Measurements from ENCODE around the gene COMTD1. TPM values are rescaled to one million over a fixed set of nuclear protein-coding genes. Genes with fewer than 3 reads are reported as not detected.

The COMTD1 gene
- polyA plus RNA-seq, 1 of the 3 experiments (the other 2 are of a cell fraction): 7.6 TPM

DNA sequence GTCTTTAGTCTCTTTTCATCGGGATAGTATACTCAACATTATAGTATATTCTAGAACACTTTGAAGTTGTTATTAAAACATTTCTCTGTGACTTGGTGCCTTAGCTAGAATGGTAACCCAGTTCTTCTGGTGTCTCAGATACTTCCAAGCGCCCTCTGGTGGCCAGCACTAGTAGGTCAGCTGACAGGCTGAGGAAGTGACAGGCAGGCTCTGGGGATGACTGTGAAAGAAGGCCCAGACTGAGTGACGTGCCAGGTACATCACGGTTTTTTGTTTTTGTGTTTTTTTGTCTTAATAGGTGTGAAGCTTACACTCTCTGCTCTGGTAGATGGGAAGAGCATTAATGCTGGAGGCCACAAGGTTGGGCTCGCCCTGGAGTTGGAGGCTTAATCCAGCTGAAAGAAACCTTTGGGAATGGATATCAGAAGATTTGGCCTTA is 5.1 kb downstream of the COMTD1 start:
- DNase-seq: peak; percentile 77
- Histone ChIP-seq H3K9me3 (no peaks in the 10 kb centered on the region), H3K9ac (no peak overlapping the region), H3K4me3 (ENCODE audit: low read depth in 2 of 2, low read length in 1 of 2) (no peak overlapping the region; a peak in 1 of 4 replicates), H3K4me1 (ENCODE audit: control insufficient read depth in 1 of 2, insufficient read depth in 2 of 2, low read depth in 1 of 2, low read length in 1 of 2) (peaks cover 18 to 31% of the 10 kb centered on the region in 2 experiments; a peak in 3 of 4 replicates), H3K79me2 (ENCODE audit: insufficient read depth) (peaks cover 50% of the 10 kb centered on the region), H3K4me2 (no peak overlapping the region), H2AFZ (ENCODE audit: low read depth) (no peak overlapping the region), H4K20me1 (ENCODE audit: insufficient read depth) (peaks cover 48% of the 10 kb centered on the region), H3K27me3 (ENCODE audit: insufficient read depth) (no peaks in the 10 kb centered on the region), H3K27ac (ENCODE audit: low read depth in 2 of 2, low read length in 1 of 2) (peak overlapping the region in 1 of 2 experiments; percentile 39; a peak in 1 of 4 replicates), H3K9me2 (no peaks in the 10 kb centered on the region), H3K36me3 (replicated peaks in 1 of 2; ENCODE audit: control insufficient read depth in 1 of 2, insufficient read depth in 2 of 2, low read length in 1 of 2) (peaks cover 37 to 50% of the 10 kb centered on the region in 2 experiments), H3F3A (replicated peaks; ENCODE audit: insufficient read depth) (peaks cover 63% of the 10 kb centered on the region)
- POLR2A ChIA-PET: interaction anchor here (1.2 kb wide), 2 partner anchors 15 to 19 kb away, joined by 3 read pairs; no protein-coding TSS in a partner anchor
- CTCF ChIA-PET: interaction anchor here (0.7 to 2.8 kb wide), 23 partner anchors 9 to 986 kb away, joined by 3 to 36 read pairs (median 5); partner anchors contain the start of genes SAMD8 and VDAC2
- 22% methylated on average over 5 of the region's 5 CpGs for WGBS (ENCODE audit: low lambda C conversion rate)
- no peak for TF ChIP-seq GATA2 (CRISPR knock-in tag; IDR thresholded peaks at IDR 0.05)
- no peak for TF ChIP-seq EP300 (IDR thresholded peaks at IDR 0.05; ENCODE audit: borderline replicate concordance in 1 of 2, low read depth in 1 of 2, low read length in 1 of 2)
- TF ChIP-seq RFX5 (IDR thresholded peaks at IDR 0.05; ENCODE audit: low read length): no peak
- peak; percentile 63 for TF ChIP-seq SMC3 (IDR thresholded peaks at IDR 0.05; ENCODE audit: low read depth, low read length)
- TF ChIP-seq, protein P1, sequence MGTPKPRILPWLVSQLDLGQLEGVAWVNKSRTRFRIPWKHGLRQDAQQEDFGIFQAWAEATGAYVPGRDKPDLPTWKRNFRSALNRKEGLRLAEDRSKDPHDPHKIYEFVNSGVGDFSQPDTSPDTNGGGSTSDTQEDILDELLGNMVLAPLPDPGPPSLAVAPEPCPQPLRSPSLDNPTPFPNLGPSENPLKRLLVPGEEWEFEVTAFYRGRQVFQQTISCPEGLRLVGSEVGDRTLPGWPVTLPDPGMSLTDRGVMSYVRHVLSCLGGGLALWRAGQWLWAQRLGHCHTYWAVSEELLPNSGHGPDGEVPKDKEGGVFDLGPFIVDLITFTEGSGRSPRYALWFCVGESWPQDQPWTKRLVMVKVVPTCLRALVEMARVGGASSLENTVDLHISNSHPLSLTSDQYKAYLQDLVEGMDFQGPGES (IDR thresholded peaks at IDR 0.05; ENCODE audit: low read depth, low read length): no peak
- TF ChIP-seq, protein P2, sequence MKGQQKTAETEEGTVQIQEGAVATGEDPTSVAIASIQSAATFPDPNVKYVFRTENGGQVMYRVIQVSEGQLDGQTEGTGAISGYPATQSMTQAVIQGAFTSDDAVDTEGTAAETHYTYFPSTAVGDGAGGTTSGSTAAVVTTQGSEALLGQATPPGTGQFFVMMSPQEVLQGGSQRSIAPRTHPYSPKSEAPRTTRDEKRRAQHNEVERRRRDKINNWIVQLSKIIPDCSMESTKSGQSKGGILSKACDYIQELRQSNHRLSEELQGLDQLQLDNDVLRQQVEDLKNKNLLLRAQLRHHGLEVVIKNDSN (IDR thresholded peaks at IDR 0.05; ENCODE audit: borderline replicate concordance, low read depth): peak; percentile 60; the same call in 1 of the 2 replicates
- TF ChIP-seq RAD21 (IDR thresholded peaks at IDR 0.05; ENCODE audit: low read length): peak; percentile 59
- no peak for TF ChIP-seq RXRA (IDR thresholded peaks at IDR 0.05; ENCODE audit: borderline replicate concordance, low read depth)
- TF ChIP-seq SIN3A (IDR thresholded peaks at IDR 0.05; ENCODE audit: borderline replicate concordance, low read depth, low read length): peak; percentile 71; the same call in 1 of the 2 replicates
- TF ChIP-seq ELF1 (IDR thresholded peaks at IDR 0.05): no peak
- no peak for TF ChIP-seq CHD2 (IDR thresholded peaks at IDR 0.05; ENCODE audit: low read length, partially characterized antibody)
- TF ChIP-seq, protein P3, sequence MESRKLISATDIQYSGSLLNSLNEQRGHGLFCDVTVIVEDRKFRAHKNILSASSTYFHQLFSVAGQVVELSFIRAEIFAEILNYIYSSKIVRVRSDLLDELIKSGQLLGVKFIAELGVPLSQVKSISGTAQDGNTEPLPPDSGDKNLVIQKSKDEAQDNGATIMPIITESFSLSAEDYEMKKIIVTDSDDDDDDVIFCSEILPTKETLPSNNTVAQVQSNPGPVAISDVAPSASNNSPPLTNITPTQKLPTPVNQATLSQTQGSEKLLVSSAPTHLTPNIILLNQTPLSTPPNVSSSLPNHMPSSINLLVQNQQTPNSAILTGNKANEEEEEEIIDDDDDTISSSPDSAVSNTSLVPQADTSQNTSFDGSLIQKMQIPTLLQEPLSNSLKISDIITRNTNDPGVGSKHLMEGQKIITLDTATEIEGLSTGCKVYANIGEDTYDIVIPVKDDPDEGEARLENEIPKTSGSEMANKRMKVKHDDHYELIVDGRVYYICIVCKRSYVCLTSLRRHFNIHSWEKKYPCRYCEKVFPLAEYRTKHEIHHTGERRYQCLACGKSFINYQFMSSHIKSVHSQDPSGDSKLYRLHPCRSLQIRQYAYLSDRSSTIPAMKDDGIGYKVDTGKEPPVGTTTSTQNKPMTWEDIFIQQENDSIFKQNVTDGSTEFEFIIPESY (IDR thresholded peaks at IDR 0.05; ENCODE audit: borderline replicate concordance, low read depth): no peak
- no peak for TF ChIP-seq EZH2phosphoT487 (IDR thresholded peaks at IDR 0.05; ENCODE audit: borderline replicate concordance, low read depth)
- TF ChIP-seq, protein P4, sequence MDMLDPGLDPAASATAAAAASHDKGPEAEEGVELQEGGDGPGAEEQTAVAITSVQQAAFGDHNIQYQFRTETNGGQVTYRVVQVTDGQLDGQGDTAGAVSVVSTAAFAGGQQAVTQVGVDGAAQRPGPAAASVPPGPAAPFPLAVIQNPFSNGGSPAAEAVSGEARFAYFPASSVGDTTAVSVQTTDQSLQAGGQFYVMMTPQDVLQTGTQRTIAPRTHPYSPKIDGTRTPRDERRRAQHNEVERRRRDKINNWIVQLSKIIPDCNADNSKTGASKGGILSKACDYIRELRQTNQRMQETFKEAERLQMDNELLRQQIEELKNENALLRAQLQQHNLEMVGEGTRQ (IDR thresholded peaks at IDR 0.05; ENCODE audit: borderline replicate concordance, low read depth, low read length): no peak
- TF ChIP-seq MXI1 (IDR thresholded peaks at IDR 0.05; ENCODE audit: low read depth, low read length): peak; percentile 28; the same call in 1 of the 2 replicates
- TF ChIP-seq JUND (IDR thresholded peaks at IDR 0.05): no peak
- TF ChIP-seq TAF1 (IDR thresholded peaks at IDR 0.05; ENCODE audit: borderline replicate concordance, low read depth, low read length): no peak
- TF ChIP-seq, protein P5, sequence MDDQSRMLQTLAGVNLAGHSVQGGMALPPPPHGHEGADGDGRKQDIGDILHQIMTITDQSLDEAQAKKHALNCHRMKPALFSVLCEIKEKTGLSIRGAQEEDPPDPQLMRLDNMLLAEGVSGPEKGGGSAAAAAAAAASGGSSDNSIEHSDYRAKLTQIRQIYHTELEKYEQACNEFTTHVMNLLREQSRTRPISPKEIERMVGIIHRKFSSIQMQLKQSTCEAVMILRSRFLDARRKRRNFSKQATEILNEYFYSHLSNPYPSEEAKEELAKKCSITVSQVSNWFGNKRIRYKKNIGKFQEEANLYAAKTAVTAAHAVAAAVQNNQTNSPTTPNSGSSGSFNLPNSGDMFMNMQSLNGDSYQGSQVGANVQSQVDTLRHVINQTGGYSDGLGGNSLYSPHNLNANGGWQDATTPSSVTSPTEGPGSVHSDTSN (IDR thresholded peaks at IDR 0.05): peak; percentile 69; the same call in 1 of the 2 replicates
- TF ChIP-seq, protein P6, sequence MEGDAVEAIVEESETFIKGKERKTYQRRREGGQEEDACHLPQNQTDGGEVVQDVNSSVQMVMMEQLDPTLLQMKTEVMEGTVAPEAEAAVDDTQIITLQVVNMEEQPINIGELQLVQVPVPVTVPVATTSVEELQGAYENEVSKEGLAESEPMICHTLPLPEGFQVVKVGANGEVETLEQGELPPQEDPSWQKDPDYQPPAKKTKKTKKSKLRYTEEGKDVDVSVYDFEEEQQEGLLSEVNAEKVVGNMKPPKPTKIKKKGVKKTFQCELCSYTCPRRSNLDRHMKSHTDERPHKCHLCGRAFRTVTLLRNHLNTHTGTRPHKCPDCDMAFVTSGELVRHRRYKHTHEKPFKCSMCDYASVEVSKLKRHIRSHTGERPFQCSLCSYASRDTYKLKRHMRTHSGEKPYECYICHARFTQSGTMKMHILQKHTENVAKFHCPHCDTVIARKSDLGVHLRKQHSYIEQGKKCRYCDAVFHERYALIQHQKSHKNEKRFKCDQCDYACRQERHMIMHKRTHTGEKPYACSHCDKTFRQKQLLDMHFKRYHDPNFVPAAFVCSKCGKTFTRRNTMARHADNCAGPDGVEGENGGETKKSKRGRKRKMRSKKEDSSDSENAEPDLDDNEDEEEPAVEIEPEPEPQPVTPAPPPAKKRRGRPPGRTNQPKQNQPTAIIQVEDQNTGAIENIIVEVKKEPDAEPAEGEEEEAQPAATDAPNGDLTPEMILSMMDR (IDR thresholded peaks at IDR 0.05): peak; percentile 97
- no peak for TF ChIP-seq FOXJ3 (CRISPR knock-in tag; IDR thresholded peaks at IDR 0.05)
- TF ChIP-seq GABPA (IDR thresholded peaks at IDR 0.05; ENCODE audit: low read depth): no peak
- no peak for TF ChIP-seq FOSL2 (IDR thresholded peaks at IDR 0.05; ENCODE audit: borderline replicate concordance, low read depth)

Data from SK-N-SH (cell line).